Body of pancreas (tissue), 4 donors: ENCODE data around the gene CADM4. TPM values are rescaled to one million over a fixed set of nuclear protein-coding genes. Genes with fewer than 3 reads are reported as not detected.

Experiments
- ATAC-seq: fragments of 150-250 bp; one replicate; pipeline ENCODE4 v1.9.1; 2016
- DNase-seq, 4 donors: peaks; one replicate each; pipeline ENCODE4 v3.0.0-alpha.2; 2019
- H3K27ac ChIP-seq, 4 donors: fragments of 200-600 bp; sonication (generic); 1 replicate in 3 of 4; 2 replicates in 1 of 4; pipeline versions ENCODE4 v1.5.1 to v1.6.1; 2016 to 2019; ENCODE audit warnings: mild to moderate bottlenecking in 1 of 4, mixed read lengths in 1 of 4, moderate library complexity in 1 of 4
- H3K27me3 ChIP-seq, 2 donors: fragments of 200-600 bp; sonication (generic); one replicate each; pipeline ENCODE4 v1.6.0; 2016; ENCODE audit warnings: mild to moderate bottlenecking in 1 of 2
- H3K36me3 ChIP-seq, 2 donors: fragments of 200-600 bp; sonication (generic); replicated peaks in 1 of 2; 2 replicates each; pipeline ENCODE4 v1.5.1; 2016; ENCODE audit warnings: low read depth in 2 of 2; ENCODE audit not compliant: insufficient read depth in 1 of 2
- H3K4me1 ChIP-seq: fragments of 200-600 bp; sonication (generic); one replicate; pipeline ENCODE4 v1.6.0; 2016
- H3K4me3 ChIP-seq, 2 donors: fragments of 200-600 bp; sonication (generic); 1 replicate in 1 of 2; 2 replicates in 1 of 2; pipeline ENCODE4 v1.5.1; 2016 to 2019
- H3K9me3 ChIP-seq, 3 donors: fragments of 200-600 bp; sonication (generic); 1 replicate in 2 of 3; 2 replicates in 1 of 3; pipeline ENCODE4 v1.5.1; 2016
- CTCF ChIP-seq, 7 experiments: fragments of 450-650 bp in 4 of 7; fragments of 200-600 bp in 3 of 7; sonication (generic) in 3 of 7; IDR thresholded peaks; one replicate each; pipeline ENCODE4 v1.5.1; 2016 to 2019; ENCODE audit warnings: antibody characterized with exemption in 7 of 7
- POLR2A ChIP-seq, 3 donors: fragments of 450-650 bp; IDR thresholded peaks; one replicate each; pipeline ENCODE4 v1.6.1; 2016; ENCODE audit warnings: antibody characterized with exemption in 3 of 3, mild to moderate bottlenecking in 2 of 3
- WGBS, 2 donors: methylation state at CpG; one replicate each; pipeline ENCODE4 v1.1.5; 2017; 5-methylcytosine and 5-hydroxymethylcytosine counted together
- intact Hi-C: fragments of 100-400 bp; cut with DNase I; formaldehyde crosslinking; loops from one replicate; pipeline ENCODE4 v1.15.1; 2023
- total RNA-seq, 2 donors: library from RNA; depleted of rRNA; stranded (reverse); fragments of >200 nt; gene quantifications; one replicate each; pipeline ENCODE4 v1.1.0, GENCODE V29; 2016

CADM4 gene
- total RNA-seq, 2 donors from 2014 or later = 2.0 to 2.6 TPM

DNA sequence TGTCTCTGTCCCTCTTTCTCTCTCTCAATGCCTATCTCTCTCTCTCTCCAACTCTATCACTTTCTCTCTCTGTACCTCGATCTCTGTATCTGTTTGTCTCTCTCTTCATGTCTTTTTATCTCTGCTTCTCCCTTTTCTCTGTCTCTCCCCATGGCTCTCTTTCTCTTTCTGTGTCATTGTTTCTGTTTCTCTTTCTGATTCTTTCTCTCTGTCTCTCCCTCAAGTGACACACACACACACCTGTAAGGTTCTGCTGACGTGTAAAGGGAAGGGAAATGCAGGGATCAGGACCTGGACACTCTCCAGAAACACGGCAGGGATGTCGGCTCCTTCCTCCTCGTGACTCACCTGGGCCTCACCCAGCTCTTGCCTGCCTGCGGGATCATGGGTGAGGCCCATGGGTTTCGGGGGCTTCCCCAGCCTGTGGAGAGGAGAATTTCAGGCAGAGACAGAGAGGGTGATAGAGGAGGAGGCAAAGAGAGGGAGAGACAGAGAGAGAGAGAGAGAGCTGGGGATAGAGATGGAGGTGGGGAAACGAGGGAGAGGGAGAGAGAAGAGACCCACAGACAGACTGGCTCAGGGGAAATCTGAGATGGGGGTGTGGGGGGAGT lies 35.7 kb upstream of the CADM4 start:
- H3K4me3 ChIP-seq = no peak overlapping the region
- H3K4me1 ChIP-seq = peaks cover 6% of the 10 kb centered on the region
- ATAC-seq (peak; percentile 85), DNase-seq (peak; percentile 43 to 73 (median 63))
- H3K27ac ChIP-seq = peak overlapping the region in 2 of 4 donors; percentile 48 to 71
- TF ChIP-seq POLR2A (IDR thresholded peaks at IDR 0.05) (peak in 2 of 3 donors; percentile 39 to 41), CTCF (IDR thresholded peaks at IDR 0.05) (no peak)
- no peaks in the 10 kb centered on the region for H3K27me3 ChIP-seq
- no peaks in the 10 kb centered on the region for H3K36me3 ChIP-seq
- WGBS, 2 donors = 8 to 16% methylated on average over 8 of the region's 8 CpGs
- intact Hi-C loops = no loop called here
- no peaks in the 10 kb centered on the region for H3K9me3 ChIP-seq

- intact Hi-C loops = no loop called here
- peaks cover 13% of the 10 kb centered on the region for H3K4me1 ChIP-seq
- TF ChIP-seq POLR2A (IDR thresholded peaks at IDR 0.05) (no peak), CTCF (IDR thresholded peaks at IDR 0.05) (no peak)
- DNase-seq (peak in 1 of 4 donors; percentile 34), ATAC-seq (no peak)
- H3K27ac ChIP-seq = peak overlapping the region in 2 of 4 donors; percentile 48 to 71
- no peaks in the 10 kb centered on the region for H3K27me3 ChIP-seq
- H3K4me3 ChIP-seq = no peak overlapping the region
- WGBS, 2 donors = 68 to 75% methylated on average over 3 of the region's 3 CpGs
- H3K9me3 ChIP-seq = no peaks in the 10 kb centered on the region
- H3K36me3 ChIP-seq = no peaks in the 10 kb centered on the region
Observed at GRCh38 chr19:43674596-43674995, 34.9 kb upstream of the CADM4 start.

GRCh38 chr19:43674183-43674582 lies 34.5 kb upstream of the CADM4 start:
- DNase-seq (peak in 1 of 4 donors; percentile 56), ATAC-seq (no peak)
- 80 to 84% methylated on average over 8 of the region's 8 CpGs for WGBS, 2 donors
- Histone ChIP-seq H3K27ac (peak overlapping the region in 1 of 4 donors; percentile 71), H3K4me1 (peaks cover 17% of the 10 kb centered on the region), H3K9me3 (no peaks in the 10 kb centered on the region), H3K4me3 (no peak overlapping the region), H3K27me3 (no peaks in the 10 kb centered on the region), H3K36me3 (no peaks in the 10 kb centered on the region)
- TF ChIP-seq CTCF (IDR thresholded peaks at IDR 0.05) (no peak), POLR2A (IDR thresholded peaks at IDR 0.05) (no peak)
- intact Hi-C loops = no loop called here

DNA sequence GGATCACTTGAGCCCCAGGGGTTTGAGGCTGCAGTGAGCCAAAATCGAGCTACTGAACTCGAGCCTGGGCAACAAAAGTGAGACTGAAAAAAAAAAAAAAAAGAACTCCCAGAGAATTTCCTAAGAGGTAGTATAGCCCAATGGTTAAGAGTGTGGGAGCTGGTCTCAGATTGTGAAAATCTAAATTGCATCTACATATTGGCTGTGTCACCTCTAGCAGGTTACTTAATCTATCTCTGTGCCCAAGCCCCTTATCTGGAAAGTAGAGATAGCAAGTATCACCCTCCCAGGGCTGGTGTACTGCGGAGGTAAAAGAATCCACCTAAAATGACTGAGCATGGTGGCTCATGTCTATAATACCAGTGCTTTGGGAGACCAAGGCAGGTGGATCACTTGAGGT lies 34.0 kb upstream of the CADM4 start:
- ATAC-seq (no peak), DNase-seq (no peak)
- H3K27ac ChIP-seq = peak overlapping the region in 1 of 4 donors; percentile 71
- no peaks in the 10 kb centered on the region for H3K9me3 ChIP-seq
- intact Hi-C loops = no loop called here
- 35 to 59% methylated on average over 3 of the region's 3 CpGs for WGBS, 2 donors
- H3K27me3 ChIP-seq = no peaks in the 10 kb centered on the region
- no peaks in the 10 kb centered on the region for H3K36me3 ChIP-seq
- no peak overlapping the region for H3K4me3 ChIP-seq
- TF ChIP-seq CTCF (IDR thresholded peaks at IDR 0.05) (no peak), POLR2A (IDR thresholded peaks at IDR 0.05) (no peak)
- peaks cover 21% of the 10 kb centered on the region for H3K4me1 ChIP-seq
